ENCODE data around the gene OSBPL7. TPM values are rescaled to one million over a fixed set of nuclear protein-coding genes. Genes with fewer than 3 reads are reported as not detected.

OSBPL7 gene
- total RNA-seq, 1 experiment from 2014 or later: 13.0 TPM

DNA sequence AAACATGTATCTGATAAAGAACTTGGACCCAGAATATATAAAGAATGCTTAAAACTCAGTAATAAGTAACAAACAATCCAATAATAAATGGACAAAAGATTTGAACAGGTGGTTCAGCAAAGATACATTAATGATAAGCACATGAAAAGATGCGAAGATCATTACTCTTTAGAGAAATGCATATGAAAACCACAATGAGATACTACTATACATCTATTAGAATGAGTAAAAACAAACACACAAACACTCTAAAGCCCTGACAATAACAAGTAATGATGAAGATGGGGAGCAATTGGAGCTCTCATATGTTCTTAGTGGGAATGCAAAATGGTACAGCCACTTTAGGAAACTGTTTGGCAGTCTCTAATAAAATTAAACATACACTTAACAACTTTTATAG lies 29.1 kb downstream of the OSBPL7 start:
- no peak overlapping the region for H2BK5ac ChIP-seq (ENCODE audit: insufficient read length, low read length)
- no peak overlapping the region for H4K91ac ChIP-seq (ENCODE audit: insufficient read length, low read depth, low read length)
- H3T11ph ChIP-seq (ENCODE audit: low read length): no peak overlapping the region
- H4K5ac ChIP-seq (ENCODE audit: insufficient read length, low read depth, low read length): no peak overlapping the region
- peaks cover 2 to 9% of the 10 kb centered on the region in 2 experiments; a peak in 2 of 4 replicates for H3K4me1 Mint-ChIP-seq
- TF ChIP-seq, protein P1, sequence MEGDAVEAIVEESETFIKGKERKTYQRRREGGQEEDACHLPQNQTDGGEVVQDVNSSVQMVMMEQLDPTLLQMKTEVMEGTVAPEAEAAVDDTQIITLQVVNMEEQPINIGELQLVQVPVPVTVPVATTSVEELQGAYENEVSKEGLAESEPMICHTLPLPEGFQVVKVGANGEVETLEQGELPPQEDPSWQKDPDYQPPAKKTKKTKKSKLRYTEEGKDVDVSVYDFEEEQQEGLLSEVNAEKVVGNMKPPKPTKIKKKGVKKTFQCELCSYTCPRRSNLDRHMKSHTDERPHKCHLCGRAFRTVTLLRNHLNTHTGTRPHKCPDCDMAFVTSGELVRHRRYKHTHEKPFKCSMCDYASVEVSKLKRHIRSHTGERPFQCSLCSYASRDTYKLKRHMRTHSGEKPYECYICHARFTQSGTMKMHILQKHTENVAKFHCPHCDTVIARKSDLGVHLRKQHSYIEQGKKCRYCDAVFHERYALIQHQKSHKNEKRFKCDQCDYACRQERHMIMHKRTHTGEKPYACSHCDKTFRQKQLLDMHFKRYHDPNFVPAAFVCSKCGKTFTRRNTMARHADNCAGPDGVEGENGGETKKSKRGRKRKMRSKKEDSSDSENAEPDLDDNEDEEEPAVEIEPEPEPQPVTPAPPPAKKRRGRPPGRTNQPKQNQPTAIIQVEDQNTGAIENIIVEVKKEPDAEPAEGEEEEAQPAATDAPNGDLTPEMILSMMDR (conservative IDR thresholded peaks at IDR 0.05): no peak
- H3K23me2 ChIP-seq (ENCODE audit: insufficient read length, low read depth, low read length, poor library complexity, severe bottlenecking): peaks cover 8% of the 10 kb centered on the region
- no peak overlapping the region for H3K27ac Mint-ChIP-seq
- no peaks in the 10 kb centered on the region for H3K4me1 ChIP-seq (ENCODE audit: insufficient read depth, low read length)
- no peak overlapping the region for H3K9ac ChIP-seq (ENCODE audit: extremely low read depth, insufficient read length, low read length)
- H3K18ac ChIP-seq (ENCODE audit: insufficient read length, low read depth, low read length): no peak overlapping the region
- no peak overlapping the region for H2BK120ac ChIP-seq (ENCODE audit: low read depth, low read length, poor library complexity, severe bottlenecking)
- H3K56ac ChIP-seq (ENCODE audit: insufficient read length, low read depth, low read length): no peak overlapping the region
- H3K4me2 ChIP-seq (ENCODE audit: insufficient read depth, insufficient read length, low read length): no peak overlapping the region
- peaks cover 5% of the 10 kb centered on the region; the same call in 1 of the 2 replicates for H3K27me3 ChIP-seq (ENCODE audit: insufficient read depth, low read length)
- H3K23ac ChIP-seq (ENCODE audit: insufficient read length, low read depth, low read length): no peak overlapping the region
- no peak overlapping the region for H2AK5ac ChIP-seq (ENCODE audit: insufficient read length, low read length)
- no peak overlapping the region for H3K14ac ChIP-seq (ENCODE audit: insufficient read depth, low read length)
- H2BK20ac ChIP-seq (ENCODE audit: low read depth, low read length, poor library complexity, severe bottlenecking): no peak overlapping the region
- no peak overlapping the region for H3K27ac ChIP-seq (ENCODE audit: insufficient read length, low read depth, low read length)
- H2BK15ac ChIP-seq (ENCODE audit: low read depth, low read length): no peak overlapping the region
- no peak overlapping the region for H4K8ac ChIP-seq (replicated peaks; ENCODE audit: insufficient read length, low read depth, low read length)
- no peak overlapping the region for H3K4me3 Mint-ChIP-seq
- H3K4ac ChIP-seq (ENCODE audit: low read depth, low read length): no peak overlapping the region
- H4K20me1 ChIP-seq (ENCODE audit: control insufficient read depth, insufficient read depth, insufficient read length): no peaks in the 10 kb centered on the region
- H2AFZ ChIP-seq (ENCODE audit: low read length): no peak overlapping the region
- no peaks in the 10 kb centered on the region for H3K79me1 ChIP-seq (ENCODE audit: insufficient read depth, low read depth, low read length, poor library complexity, severe bottlenecking)
- H3K27me3 Mint-ChIP-seq (ENCODE audit: low read depth): peaks cover 85% of the 10 kb centered on the region
- no peaks in the 10 kb centered on the region for H3K9me3 Mint-ChIP-seq
- H3K79me2 ChIP-seq (ENCODE audit: insufficient read depth, low read length): no peaks in the 10 kb centered on the region
- no peaks in the 10 kb centered on the region for H3K9me3 ChIP-seq (ENCODE audit: control insufficient read depth, low read depth, low read length)
- no CpG with 5 or more reads among the region's 1 CpG for WGBS (ENCODE audit: extremely low coverage, insufficient read length, low lambda C conversion rate)
- H2BK12ac ChIP-seq (ENCODE audit: insufficient read length, low read depth, low read length): no peak overlapping the region
- DNase-seq: no peak
- H3K36me3 Mint-ChIP-seq (ENCODE audit: insufficient read depth in 1 of 3, low read depth in 3 of 3): no peaks in the 10 kb centered on the region

All from H9 (cell line).